H9 (cell line): Measurements from ENCODE around the gene MTHFD1L. TPM values are rescaled to one million over a fixed set of nuclear protein-coding genes. Genes with fewer than 3 reads are reported as not detected.

Source experiments
- DNase-seq: peaks from one replicate; pipeline ENCODE4 v3.0.0-alpha.2; 2017
- H2AFZ ChIP-seq: one replicate; pipeline ENCODE4 v1.6.1; 2013; ENCODE audit warnings: mild to moderate bottlenecking, low read length, control low read depth, moderate library complexity
- H2AK5ac ChIP-seq: 2 replicates; pipeline ENCODE4 v1.6.1; 2013; ENCODE audit warnings: low read length, control low read depth, mixed read lengths; ENCODE audit not compliant: insufficient read length
- H2BK120ac ChIP-seq: one replicate; pipeline ENCODE4 v1.6.1; 2013; ENCODE audit warnings: low read depth, mild to moderate bottlenecking, low read length, control low read depth, inconsistent platforms; ENCODE audit not compliant: poor library complexity, severe bottlenecking
- H2BK12ac ChIP-seq: 2 replicates; pipeline ENCODE4 v1.6.1; 2013; ENCODE audit warnings: low read length, control low read depth, mixed read lengths, low read depth; ENCODE audit not compliant: insufficient read length
- H2BK15ac ChIP-seq: 2 replicates; pipeline ENCODE4 v1.6.1; 2013; ENCODE audit warnings: low read depth, low read length, control low read depth
- H2BK20ac ChIP-seq: one replicate; pipeline ENCODE4 v1.6.1; 2013; ENCODE audit warnings: low read depth, mild to moderate bottlenecking, low read length, control low read depth, inconsistent platforms; ENCODE audit not compliant: poor library complexity, severe bottlenecking
- H2BK5ac ChIP-seq: 2 replicates; pipeline ENCODE4 v1.6.1; 2013; ENCODE audit warnings: low read length, control low read depth, mixed read lengths; ENCODE audit not compliant: insufficient read length
- H3K14ac ChIP-seq: 2 replicates; pipeline ENCODE4 v1.6.1; 2013; ENCODE audit warnings: low read length, control low read depth; ENCODE audit not compliant: insufficient read depth
- H3K18ac ChIP-seq: 2 replicates; pipeline ENCODE4 v1.6.1; 2013; ENCODE audit warnings: low read depth, mild to moderate bottlenecking, mixed read lengths, low read length, control low read depth; ENCODE audit not compliant: insufficient read length
- H3K23ac ChIP-seq: 2 replicates; pipeline ENCODE4 v1.6.1; 2013; ENCODE audit warnings: low read length, control low read depth, mixed read lengths, low read depth; ENCODE audit not compliant: insufficient read length
- H3K23me2 ChIP-seq: 2 replicates; pipeline ENCODE4 v1.6.1; 2013; ENCODE audit warnings: low read depth, mild to moderate bottlenecking, mixed read lengths, low read length, control low read depth; ENCODE audit not compliant: insufficient read length, poor library complexity, severe bottlenecking
- H3K27ac ChIP-seq: 2 replicates; pipeline ENCODE4 v1.5.1; 2013; ENCODE audit warnings: low read length, control low read depth, mixed read lengths, low read depth; ENCODE audit not compliant: insufficient read length
- H3K27me3 ChIP-seq: 2 replicates; pipeline ENCODE4 v1.6.1; 2013; ENCODE audit warnings: low read length, control low read depth, inconsistent platforms; ENCODE audit not compliant: insufficient read depth
- H3K4ac ChIP-seq: 2 replicates; pipeline ENCODE4 v1.6.1; 2013; ENCODE audit warnings: low read depth, mild to moderate bottlenecking, control low read depth, inconsistent platforms, low read length, moderate library complexity
- H3K4me1 ChIP-seq: 2 replicates; pipeline ENCODE4 v1.6.1; 2013; ENCODE audit warnings: low read length, control low read depth, inconsistent platforms; ENCODE audit not compliant: insufficient read depth
- H3K4me2 ChIP-seq: 2 replicates; pipeline ENCODE4 v1.6.1; 2013; ENCODE audit warnings: low read length, control low read depth, mixed read lengths; ENCODE audit not compliant: insufficient read length, insufficient read depth
- H3K56ac ChIP-seq: 2 replicates; pipeline ENCODE4 v1.6.1; 2013; ENCODE audit warnings: low read depth, mild to moderate bottlenecking, mixed read lengths, low read length, control low read depth; ENCODE audit not compliant: insufficient read length
- H3K79me1 ChIP-seq: 2 replicates; pipeline ENCODE4 v1.6.1; 2013; ENCODE audit warnings: low read depth, mild to moderate bottlenecking, moderate library complexity, low read length, control low read depth, inconsistent platforms; ENCODE audit not compliant: insufficient read depth, poor library complexity, severe bottlenecking
- H3K79me2 ChIP-seq: 2 replicates; pipeline ENCODE4 v1.6.1; 2013; ENCODE audit warnings: low read length, control low read depth, inconsistent platforms; ENCODE audit not compliant: insufficient read depth
- H3K9ac ChIP-seq: 2 replicates; pipeline ENCODE4 v1.6.1; 2013; ENCODE audit warnings: low read length, control low read depth, mixed read lengths; ENCODE audit not compliant: insufficient read length; ENCODE audit errors: extremely low read depth
- H3K9me3 ChIP-seq: one replicate; pipeline ENCODE4 v1.6.1; 2013; ENCODE audit warnings: low read depth, low read length, inconsistent platforms; ENCODE audit not compliant: control insufficient read depth
- H3T11ph ChIP-seq: one replicate; pipeline ENCODE4 v1.6.1; 2013; ENCODE audit warnings: mild to moderate bottlenecking, low read length, control low read depth, inconsistent platforms
- H4K20me1 ChIP-seq: one replicate; pipeline ENCODE4 v1.6.1; 2013; ENCODE audit not compliant: control insufficient read depth, insufficient read length, insufficient read depth
- H4K5ac ChIP-seq: 2 replicates; pipeline ENCODE4 v1.6.1; 2013; ENCODE audit warnings: low read depth, mild to moderate bottlenecking, mixed read lengths, low read length, control low read depth; ENCODE audit not compliant: insufficient read length
- H4K8ac ChIP-seq: replicated peaks from 2 replicates; pipeline ENCODE4 v1.6.1; 2013; ENCODE audit warnings: low read length, control low read depth, mixed read lengths, low read depth; ENCODE audit not compliant: insufficient read length
- H4K91ac ChIP-seq: 2 replicates; pipeline ENCODE4 v1.6.1; 2013; ENCODE audit warnings: low read depth, mild to moderate bottlenecking, moderate library complexity, mixed read lengths, low read length, control low read depth; ENCODE audit not compliant: insufficient read length
- H3K27ac Mint-ChIP-seq, 3 experiments: 2 replicates in 2 of 3; 3 replicates in 1 of 3; pipeline ENCODE4 v1.8.0; 2020 to 2021; ENCODE audit warnings: mixed read lengths in 3 of 3, mild to moderate bottlenecking in 1 of 3, moderate library complexity in 1 of 3
- H3K27me3 Mint-ChIP-seq: 2 replicates; pipeline ENCODE4 v1.8.0; 2021; ENCODE audit warnings: low read depth, mild to moderate bottlenecking, moderate library complexity, mixed read lengths
- H3K36me3 Mint-ChIP-seq, 3 experiments: 2 replicates in 2 of 3; 3 replicates in 1 of 3; pipeline ENCODE4 v1.8.0; 2020 to 2021; ENCODE audit warnings: low read depth in 3 of 3, mixed read lengths in 3 of 3; ENCODE audit not compliant: insufficient read depth in 1 of 3
- H3K4me1 Mint-ChIP-seq, 2 experiments: 2 replicates each; pipeline ENCODE4 v1.8.0; 2020; ENCODE audit warnings: mixed read lengths in 2 of 2
- H3K4me3 Mint-ChIP-seq, 2 experiments: 2 replicates in 1 of 2; 3 replicates in 1 of 2; pipeline ENCODE4 v1.8.0; 2020 to 2021; ENCODE audit warnings: mild to moderate bottlenecking in 2 of 2, mixed read lengths in 2 of 2, moderate library complexity in 1 of 2
- H3K9me3 Mint-ChIP-seq, 2 experiments: 2 replicates in 1 of 2; 3 replicates in 1 of 2; pipeline ENCODE4 v1.8.0; 2020; ENCODE audit warnings: mild to moderate bottlenecking in 2 of 2, mixed read lengths in 2 of 2, moderate library complexity in 1 of 2
- WGBS: extraction: QIAGEN DNeasy Blood & Tissue Kit; methylation state at CpG from one replicate; pipeline ENCODE4 v1.1.7; 2013; ENCODE audit warnings: missing lambda C conversion rate, low lambda C conversion rate, mixed read lengths; ENCODE audit not compliant: insufficient read length; ENCODE audit errors: extremely low coverage; 5-methylcytosine and 5-hydroxymethylcytosine counted together
- total RNA-seq: library from RNA; stranded (reverse); gene quantifications from 2 replicates; pipeline ENCODE4 v1.2.1, GENCODE V29; 2021
- TF ChIP-seq, protein P1 (sequence below): fragments of 200-600 bp; sonication (generic); conservative IDR thresholded peaks from 3 replicates; pipeline ENCODE4 v1.8.0; 2021; ENCODE audit warnings: antibody characterized with exemption, mild to moderate bottlenecking

MTHFD1L gene
- total RNA-seq, 1 experiment from 2014 or later = 90.2 TPM

GRCh38 chr6:151075930-151076555 lies 210.5 kb downstream of the MTHFD1L start:
- Histone ChIP-seq H4K8ac (no peak overlapping the region), H3K14ac (no peak overlapping the region), H2BK20ac (no peak overlapping the region), H3K4me1 (no peaks in the 10 kb centered on the region), H2BK12ac (no peak overlapping the region), H4K91ac (no peak overlapping the region), H3K9me3 (no peaks in the 10 kb centered on the region), H3K27ac (no peak overlapping the region), H3K56ac (no peak overlapping the region), H3K4me2 (no peak overlapping the region), H4K20me1 (no peaks in the 10 kb centered on the region), H3K4ac (no peak overlapping the region), H3T11ph (no peak overlapping the region), H4K5ac (no peak overlapping the region), H3K79me2 (no peaks in the 10 kb centered on the region), H3K27me3 (no peaks in the 10 kb centered on the region), H2BK120ac (no peak overlapping the region), H3K9ac (no peak overlapping the region), H3K23ac (no peak overlapping the region), H2AK5ac (no peak overlapping the region), H3K18ac (no peak overlapping the region), H3K79me1 (no peaks in the 10 kb centered on the region), H2BK15ac (no peak overlapping the region), H2AFZ (no peak overlapping the region), H2BK5ac (no peak overlapping the region), H3K23me2 (no peaks in the 10 kb centered on the region)
- Mint-ChIP-seq H3K27ac (no peak overlapping the region), H3K4me3 (no peak overlapping the region), H3K9me3 (no peaks in the 10 kb centered on the region; a peak in 2 of 5 replicates), H3K36me3 (peaks cover 13 to 25% (median 19%) of the 10 kb centered on the region in 3 experiments), H3K27me3 (no peaks in the 10 kb centered on the region), H3K4me1 (peaks cover 2 to 3% of the 10 kb centered on the region in 2 experiments; a peak in 1 of 4 replicates)
- no peak for DNase-seq
- no CpG with 5 or more reads among the region's 5 CpGs for WGBS
- TF ChIP-seq, protein P1, sequence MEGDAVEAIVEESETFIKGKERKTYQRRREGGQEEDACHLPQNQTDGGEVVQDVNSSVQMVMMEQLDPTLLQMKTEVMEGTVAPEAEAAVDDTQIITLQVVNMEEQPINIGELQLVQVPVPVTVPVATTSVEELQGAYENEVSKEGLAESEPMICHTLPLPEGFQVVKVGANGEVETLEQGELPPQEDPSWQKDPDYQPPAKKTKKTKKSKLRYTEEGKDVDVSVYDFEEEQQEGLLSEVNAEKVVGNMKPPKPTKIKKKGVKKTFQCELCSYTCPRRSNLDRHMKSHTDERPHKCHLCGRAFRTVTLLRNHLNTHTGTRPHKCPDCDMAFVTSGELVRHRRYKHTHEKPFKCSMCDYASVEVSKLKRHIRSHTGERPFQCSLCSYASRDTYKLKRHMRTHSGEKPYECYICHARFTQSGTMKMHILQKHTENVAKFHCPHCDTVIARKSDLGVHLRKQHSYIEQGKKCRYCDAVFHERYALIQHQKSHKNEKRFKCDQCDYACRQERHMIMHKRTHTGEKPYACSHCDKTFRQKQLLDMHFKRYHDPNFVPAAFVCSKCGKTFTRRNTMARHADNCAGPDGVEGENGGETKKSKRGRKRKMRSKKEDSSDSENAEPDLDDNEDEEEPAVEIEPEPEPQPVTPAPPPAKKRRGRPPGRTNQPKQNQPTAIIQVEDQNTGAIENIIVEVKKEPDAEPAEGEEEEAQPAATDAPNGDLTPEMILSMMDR = no peak
